ENCODE measurements around the gene RNLS.

The RNLS gene

GRCh38 chr10:88291289-88292184, 291.6 kb downstream of the RNLS start:
- TF ChIP-seq, protein P1, sequence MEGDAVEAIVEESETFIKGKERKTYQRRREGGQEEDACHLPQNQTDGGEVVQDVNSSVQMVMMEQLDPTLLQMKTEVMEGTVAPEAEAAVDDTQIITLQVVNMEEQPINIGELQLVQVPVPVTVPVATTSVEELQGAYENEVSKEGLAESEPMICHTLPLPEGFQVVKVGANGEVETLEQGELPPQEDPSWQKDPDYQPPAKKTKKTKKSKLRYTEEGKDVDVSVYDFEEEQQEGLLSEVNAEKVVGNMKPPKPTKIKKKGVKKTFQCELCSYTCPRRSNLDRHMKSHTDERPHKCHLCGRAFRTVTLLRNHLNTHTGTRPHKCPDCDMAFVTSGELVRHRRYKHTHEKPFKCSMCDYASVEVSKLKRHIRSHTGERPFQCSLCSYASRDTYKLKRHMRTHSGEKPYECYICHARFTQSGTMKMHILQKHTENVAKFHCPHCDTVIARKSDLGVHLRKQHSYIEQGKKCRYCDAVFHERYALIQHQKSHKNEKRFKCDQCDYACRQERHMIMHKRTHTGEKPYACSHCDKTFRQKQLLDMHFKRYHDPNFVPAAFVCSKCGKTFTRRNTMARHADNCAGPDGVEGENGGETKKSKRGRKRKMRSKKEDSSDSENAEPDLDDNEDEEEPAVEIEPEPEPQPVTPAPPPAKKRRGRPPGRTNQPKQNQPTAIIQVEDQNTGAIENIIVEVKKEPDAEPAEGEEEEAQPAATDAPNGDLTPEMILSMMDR (IDR thresholded peaks at IDR 0.05; ENCODE audit: low read depth, low read length, missing control alignments), result no peak
- no peak overlapping the region for H3K4me3 ChIP-seq (ENCODE audit: low read depth, low read length)
- no peak for DNase-seq (ENCODE audit: low read depth)

DNA sequence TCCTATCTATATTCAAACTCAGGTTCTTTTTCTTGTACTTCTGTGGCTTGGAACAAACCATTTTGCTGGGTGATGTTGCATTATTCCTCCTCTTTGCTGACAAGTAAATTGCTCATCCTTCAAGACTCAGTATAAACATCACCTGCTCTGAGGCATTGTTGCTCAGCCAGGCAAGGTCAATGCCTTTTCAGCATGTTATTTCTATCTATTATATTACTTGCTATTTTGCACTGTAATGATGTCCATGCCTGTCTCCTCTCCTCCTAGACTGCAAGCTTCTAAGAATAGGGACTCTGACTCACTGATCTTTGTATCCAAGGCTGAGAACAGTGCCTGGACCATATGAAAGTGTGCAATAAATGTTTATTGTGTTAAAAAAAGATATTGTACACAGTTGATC, 293.8 kb downstream of the RNLS start:
- no peak for DNase-seq (ENCODE audit: low read depth)
- TF ChIP-seq, protein P1 (IDR thresholded peaks at IDR 0.05; ENCODE audit: low read depth, low read length, missing control alignments), result no peak
- H3K4me3 ChIP-seq (ENCODE audit: low read depth, low read length), result no peak overlapping the region

GRCh38 chr10:88288320-88289059, 294.6 kb downstream of the RNLS start:
- TF ChIP-seq, protein P1 (IDR thresholded peaks at IDR 0.05; ENCODE audit: low read depth, low read length, missing control alignments), result no peak
- DNase-seq (ENCODE audit: low read depth), result no peak
- H3K4me3 ChIP-seq (ENCODE audit: low read depth, low read length), result no peak overlapping the region

DNA sequence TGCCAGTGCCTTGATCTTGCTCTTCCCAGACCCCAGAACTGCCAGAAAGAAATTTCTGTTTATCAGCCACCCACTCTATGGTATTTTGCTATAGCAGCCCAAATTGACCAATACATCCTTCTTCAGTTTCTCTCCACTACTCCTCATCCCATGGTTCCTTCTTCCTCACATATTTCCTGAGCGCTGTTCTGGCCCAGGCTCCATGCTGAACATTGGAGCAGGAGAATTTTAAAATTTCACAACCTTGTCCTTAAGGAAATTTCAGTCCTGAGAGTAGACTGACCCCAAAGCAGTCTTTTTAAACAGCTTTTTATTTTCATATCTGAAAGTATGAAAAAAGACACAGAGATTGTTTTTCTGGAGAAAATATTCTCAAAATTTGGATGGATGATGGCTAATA, 297.1 kb downstream of the RNLS start:
- DNase-seq (ENCODE audit: low read depth), result no peak
- H3K4me3 ChIP-seq (ENCODE audit: low read depth, low read length), result no peak overlapping the region
- TF ChIP-seq, protein P1 (IDR thresholded peaks at IDR 0.05; ENCODE audit: low read depth, low read length, missing control alignments), result no peak

GRCh38 chr10:88281592-88282347, 301.3 kb downstream of the RNLS start:
- H3K4me3 ChIP-seq (ENCODE audit: low read depth, low read length), result no peak overlapping the region
- no peak for DNase-seq (ENCODE audit: low read depth)
- TF ChIP-seq, protein P1 (IDR thresholded peaks at IDR 0.05; ENCODE audit: low read depth, low read length, missing control alignments), result no peak

DNA sequence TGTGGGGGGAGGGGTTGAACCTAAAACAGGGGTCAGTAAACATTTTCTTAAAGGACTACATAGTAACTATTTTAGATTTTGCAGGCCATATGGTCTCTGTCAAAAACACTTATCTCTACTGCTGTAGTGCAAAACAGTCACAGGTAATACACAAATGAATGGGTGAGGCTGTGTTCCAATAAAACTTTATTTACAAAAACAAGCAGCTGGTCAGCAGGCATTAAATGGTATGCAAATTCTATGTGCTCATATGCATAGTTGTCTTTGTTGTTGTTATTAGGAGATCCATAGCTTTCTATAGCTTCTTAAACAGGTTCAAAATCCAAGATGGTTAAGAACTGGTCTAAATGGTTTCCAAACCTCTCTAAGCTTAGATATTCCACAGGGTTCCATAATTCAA, 302.6 kb downstream of the RNLS start:
- DNase-seq (ENCODE audit: low read depth), result no peak
- TF ChIP-seq, protein P1 (IDR thresholded peaks at IDR 0.05; ENCODE audit: low read depth, low read length, missing control alignments), result no peak
- H3K4me3 ChIP-seq (ENCODE audit: low read depth, low read length), result no peak overlapping the region

All from GM12864 (cell line).